ENCODE results near the gene ZNF628. TPM values are rescaled to one million over a fixed set of nuclear protein-coding genes. Genes with fewer than 3 reads are reported as not detected.

Gene ZNF628
- total RNA-seq, 4 donors from 2014 or later = 2.4 to 13.0 (median 4.9) TPM

DNA sequence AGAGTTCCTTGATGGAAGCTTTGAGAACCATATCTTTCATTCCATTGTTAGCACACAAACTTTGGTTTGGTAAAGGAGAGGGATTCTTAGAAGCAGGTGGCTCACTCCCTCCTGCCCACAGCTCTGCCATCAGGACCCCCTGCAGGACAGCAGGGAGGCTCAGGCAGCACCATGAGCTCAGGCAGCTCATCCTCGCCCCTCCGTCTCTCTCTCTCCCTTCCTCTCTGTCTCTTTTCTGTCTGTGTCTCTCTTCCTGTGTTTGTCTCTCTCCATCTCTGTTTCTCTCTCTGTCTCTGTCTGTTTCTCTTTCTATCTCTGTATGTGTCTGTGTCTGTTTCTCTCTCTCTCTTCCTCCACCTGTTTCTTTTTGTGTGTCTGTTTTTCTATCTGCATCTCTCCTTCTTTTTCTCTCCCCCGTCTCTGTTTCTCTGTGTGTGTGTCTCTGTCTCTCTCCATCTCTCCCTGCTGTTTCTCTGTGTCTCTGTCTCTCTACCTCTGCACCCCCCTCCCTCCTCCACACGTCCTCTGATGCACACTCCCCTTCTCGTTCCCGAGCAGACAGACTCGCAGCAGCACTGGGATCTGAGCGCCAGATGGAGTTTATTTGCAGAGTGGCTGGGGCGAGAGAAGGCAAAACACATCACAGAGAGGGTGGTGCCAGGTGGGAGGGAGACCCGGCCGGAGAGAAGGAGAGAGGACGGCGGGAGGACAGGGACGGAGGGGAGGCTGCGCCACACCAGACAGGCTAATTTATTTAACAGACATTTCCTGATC is 51.8 kb downstream of the ZNF628 start:
- H3K27ac ChIP-seq = no peak overlapping the region
- no peaks in the 10 kb centered on the region for H3K36me3 ChIP-seq
- peaks cover 37% of the 10 kb centered on the region for H3K27me3 ChIP-seq
- peaks cover 0 to 16% (median 10%) of the 10 kb centered on the region in 3 donors for H3K4me1 ChIP-seq
- ATAC-seq = no peak
- H3K9me3 ChIP-seq = no peaks in the 10 kb centered on the region
- TF ChIP-seq POLR2A (IDR thresholded peaks at IDR 0.05) = no peak
- TF ChIP-seq EP300 (IDR thresholded peaks at IDR 0.05) = no peak
- TF ChIP-seq, protein P1, sequence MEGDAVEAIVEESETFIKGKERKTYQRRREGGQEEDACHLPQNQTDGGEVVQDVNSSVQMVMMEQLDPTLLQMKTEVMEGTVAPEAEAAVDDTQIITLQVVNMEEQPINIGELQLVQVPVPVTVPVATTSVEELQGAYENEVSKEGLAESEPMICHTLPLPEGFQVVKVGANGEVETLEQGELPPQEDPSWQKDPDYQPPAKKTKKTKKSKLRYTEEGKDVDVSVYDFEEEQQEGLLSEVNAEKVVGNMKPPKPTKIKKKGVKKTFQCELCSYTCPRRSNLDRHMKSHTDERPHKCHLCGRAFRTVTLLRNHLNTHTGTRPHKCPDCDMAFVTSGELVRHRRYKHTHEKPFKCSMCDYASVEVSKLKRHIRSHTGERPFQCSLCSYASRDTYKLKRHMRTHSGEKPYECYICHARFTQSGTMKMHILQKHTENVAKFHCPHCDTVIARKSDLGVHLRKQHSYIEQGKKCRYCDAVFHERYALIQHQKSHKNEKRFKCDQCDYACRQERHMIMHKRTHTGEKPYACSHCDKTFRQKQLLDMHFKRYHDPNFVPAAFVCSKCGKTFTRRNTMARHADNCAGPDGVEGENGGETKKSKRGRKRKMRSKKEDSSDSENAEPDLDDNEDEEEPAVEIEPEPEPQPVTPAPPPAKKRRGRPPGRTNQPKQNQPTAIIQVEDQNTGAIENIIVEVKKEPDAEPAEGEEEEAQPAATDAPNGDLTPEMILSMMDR (IDR thresholded peaks at IDR 0.05) = no peak
- no peak for TF ChIP-seq POLR2AphosphoS5 (IDR thresholded peaks at IDR 0.05)
- no peak overlapping the region for H3K4me3 ChIP-seq
- WGBS, 2 donors (ENCODE audit: low coverage in 1 of 2) = 19 to 37% methylated on average over 4 to 12 of the region's 15 CpGs

GRCh38 chr19:55529636-55530234 is 53.3 kb downstream of the ZNF628 start:
- no peak for TF ChIP-seq POLR2A (IDR thresholded peaks at IDR 0.05)
- TF ChIP-seq EP300 (IDR thresholded peaks at IDR 0.05) = no peak
- TF ChIP-seq, protein P1 (IDR thresholded peaks at IDR 0.05) = no peak
- TF ChIP-seq POLR2AphosphoS5 (IDR thresholded peaks at IDR 0.05) = no peak
- H3K27ac ChIP-seq = no peak overlapping the region
- peaks cover 0 to 16% (median 10%) of the 10 kb centered on the region in 3 donors for H3K4me1 ChIP-seq
- 67 to 81% methylated on average over 3 to 6 of the region's 56 CpGs for WGBS, 2 donors (ENCODE audit: low coverage in 1 of 2)
- no peaks in the 10 kb centered on the region for H3K36me3 ChIP-seq
- peaks cover 37% of the 10 kb centered on the region for H3K27me3 ChIP-seq
- no peaks in the 10 kb centered on the region for H3K9me3 ChIP-seq
- H3K4me3 ChIP-seq = no peak overlapping the region
- peak; percentile 19 for ATAC-seq

- no peaks in the 10 kb centered on the region for H3K9me3 ChIP-seq
- no peak overlapping the region for H3K27ac ChIP-seq
- H3K4me1 ChIP-seq = peaks cover 0 to 9% (median 7%) of the 10 kb centered on the region in 3 donors
- no CpG with 5 or more reads among the region's 26 CpGs for WGBS, 2 donors (ENCODE audit: low coverage in 1 of 2)
- ATAC-seq = no peak
- peaks cover 31% of the 10 kb centered on the region for H3K27me3 ChIP-seq
- TF ChIP-seq, protein P1 (IDR thresholded peaks at IDR 0.05) = no peak
- TF ChIP-seq POLR2AphosphoS5 (IDR thresholded peaks at IDR 0.05) = no peak
- no peak overlapping the region for H3K4me3 ChIP-seq
- no peaks in the 10 kb centered on the region for H3K36me3 ChIP-seq
Observed at GRCh38 chr19:55530996-55531395, 54.6 kb downstream of the ZNF628 start.

Other genes starting within 250 kb of the ZNF628 start
- gene TMEM86B, start 247.9 kb upstream of the ZNF628 start, total RNA-seq = 1 to 10 TPM in 3 of 4 donors, not detected in 1; 1.7 to 3.8 (median 1.8) TPM
- gene PPP6R1, start 217.6 kb upstream of the ZNF628 start, total RNA-seq = 10 to 100 TPM; 32.6 to 79.4 (median 34.0) TPM
- 10 to 100 TPM; 20.9 to 37.1 (median 26.5) TPM for gene HSPBP1, start 196.5 kb upstream of the ZNF628 start, total RNA-seq
- gene BRSK1, start 192.6 kb upstream of the ZNF628 start, total RNA-seq = 10 to 100 TPM in 1 of 4 donors, 1 to 10 TPM in 3; 4.0 to 19.8 (median 8.8) TPM
- 10 to 100 TPM in 1 of 4 donors, 1 to 10 TPM in 2, not detected in 1; 2.2 to 12.4 (median 3.3) TPM for gene TMEM150B, start 151.3 kb upstream of the ZNF628 start, total RNA-seq
- 10 to 100 TPM in 2 of 4 donors, 1 to 10 TPM in 2; 3.4 to 11.2 (median 9.2) TPM for gene KMT5C, start 136.7 kb upstream of the ZNF628 start, total RNA-seq
- gene COX6B2, start 121.9 kb upstream of the ZNF628 start, total RNA-seq = not detected
- not detected for gene GARIN5B, start 113.4 kb upstream of the ZNF628 start, total RNA-seq
- gene IL11, start 106.2 kb upstream of the ZNF628 start, total RNA-seq = under 1 TPM in 1 of 4 donors, not detected in 3; 0.67 TPM
- gene TMEM190, start 99.8 kb upstream of the ZNF628 start, total RNA-seq = not detected
- 1 to 10 TPM in 2 of 4 donors, not detected in 2; 1.6 to 6.0 TPM for gene TMEM238, start 92.3 kb upstream of the ZNF628 start, total RNA-seq
- gene RPL28, start 90.7 kb upstream of the ZNF628 start, total RNA-seq = 100 to 1,000 TPM; 174 to 282 (median 271) TPM
- gene UBE2S, start 68.8 kb upstream of the ZNF628 start, total RNA-seq = 10 to 100 TPM; 12.6 to 17.7 (median 15.4) TPM
- not detected for gene SHISA7, start 33.3 kb upstream of the ZNF628 start, total RNA-seq
- 10 to 100 TPM; 39.0 to 78.5 (median 63.8) TPM for gene ISOC2, start 15.0 kb upstream of the ZNF628 start, total RNA-seq
- gene C19orf85, start 11.9 kb upstream of the ZNF628 start, total RNA-seq = not detected
- 10 to 100 TPM in 1 of 4 donors, 1 to 10 TPM in 3; 7.4 to 14.0 (median 7.9) TPM for gene NAT14, start 8.6 kb downstream of the ZNF628 start, total RNA-seq
- 10 to 100 TPM in 3 of 4 donors, 1 to 10 TPM in 1; 6.3 to 39.2 (median 23.5) TPM for gene SSC5D, start 11.8 kb downstream of the ZNF628 start, total RNA-seq
- not detected for gene SBK2, start 60.5 kb downstream of the ZNF628 start, total RNA-seq
- under 1 TPM in 2 of 4 donors, not detected in 2; 0.40 TPM for gene SBK3, start 68.9 kb downstream of the ZNF628 start, total RNA-seq
- gene ZNF579, start 104.2 kb downstream of the ZNF628 start, total RNA-seq = 1 to 10 TPM; 2.8 to 6.9 (median 3.9) TPM
- gene FIZ1, start 122.9 kb downstream of the ZNF628 start, total RNA-seq = 10 to 100 TPM in 2 of 4 donors, 1 to 10 TPM in 2; 4.7 to 11.2 (median 9.9) TPM
- gene ZNF524, start 123.7 kb downstream of the ZNF628 start, total RNA-seq = 10 to 100 TPM; 20.3 to 33.5 (median 26.4) TPM
- 10 to 100 TPM in 1 of 4 donors, 1 to 10 TPM in 3; 4.6 to 12.0 (median 6.4) TPM for gene ZNF865, start 129.0 kb downstream of the ZNF628 start, total RNA-seq
- gene ZNF784, start 147.9 kb downstream of the ZNF628 start, total RNA-seq = 1 to 10 TPM in 3 of 4 donors, under 1 TPM in 1; 0.54 to 8.1 (median 4.8) TPM
- gene ZNF580, start 164.4 kb downstream of the ZNF628 start, total RNA-seq = 10 to 100 TPM; 28.9 to 44.1 (median 35.2) TPM
- 10 to 100 TPM in 3 of 4 donors, 1 to 10 TPM in 1; 8.4 to 17.5 (median 11.4) TPM for gene ZNF581, start 167.0 kb downstream of the ZNF628 start, total RNA-seq
- 10 to 100 TPM; 11.4 to 28.5 (median 15.5) TPM for gene CCDC106, start 171.6 kb downstream of the ZNF628 start, total RNA-seq
- 10 to 100 TPM; 68.9 to 97.9 (median 91.4) TPM for gene U2AF2, start 178.4 kb downstream of the ZNF628 start, total RNA-seq
- gene EPN1, start 198.6 kb downstream of the ZNF628 start, total RNA-seq = 100 to 1,000 TPM in 1 of 4 donors, 10 to 100 TPM in 3; 44.8 to 165 (median 70.2) TPM

Measured in gastroesophageal sphincter (tissue), 4 donors.